ENCODE results near the gene BICDL2. TPM values are rescaled to one million over a fixed set of nuclear protein-coding genes. Genes with fewer than 3 reads are reported as not detected.
A peak's percentile ranks its signal among the peaks of the same experiment; 100 is the strongest.

Gene BICDL2
- total RNA-seq, 4 donors from 2014 or later = 58.4 to 77.6 (median 69.3) TPM

DNA sequence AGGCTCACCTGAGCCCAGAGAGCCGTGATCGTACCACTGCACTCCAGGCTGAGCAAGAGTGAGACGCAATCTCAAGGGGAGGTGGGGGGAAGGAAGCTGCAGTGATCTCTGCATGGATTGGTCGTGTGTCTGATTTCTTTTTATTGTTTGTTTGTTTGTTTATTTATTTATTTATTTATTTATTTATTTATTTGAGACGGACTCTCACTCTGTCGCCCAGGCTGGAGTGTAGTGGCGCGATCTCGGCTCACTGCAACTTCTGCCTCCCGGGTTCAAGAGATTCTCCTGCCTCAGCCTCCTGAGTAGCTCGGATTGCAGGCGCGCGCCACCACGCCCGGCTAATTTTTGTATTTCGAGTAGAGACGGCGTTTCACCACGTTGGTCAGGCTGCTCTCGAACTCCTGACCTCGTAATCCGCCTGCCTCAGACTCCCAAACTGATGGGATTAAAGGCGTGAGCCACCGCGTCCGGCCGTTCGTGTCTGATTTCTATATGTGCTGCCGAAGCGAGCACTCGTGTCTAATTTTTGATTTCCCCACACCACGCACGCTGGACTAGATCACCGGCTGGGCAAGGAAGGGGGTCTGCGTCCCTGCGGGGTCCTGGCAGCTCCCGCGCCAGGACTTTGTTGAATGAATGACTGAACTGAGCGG is 17.0 kb downstream of the BICDL2 start:
- peaks cover 54% of the 10 kb centered on the region for H3K4me1 ChIP-seq
- peaks cover 19% of the 10 kb centered on the region for H3K27me3 ChIP-seq
- WGBS = 38% methylated on average over 37 of the region's 40 CpGs
- DNase-seq (ENCODE audit: low spot score in 2 of 2) = no peak
- TF ChIP-seq POLR2AphosphoS5 (IDR thresholded peaks at IDR 0.05) = no peak
- no peak for TF ChIP-seq EP300 (IDR thresholded peaks at IDR 0.05)
- TF ChIP-seq, protein P1, sequence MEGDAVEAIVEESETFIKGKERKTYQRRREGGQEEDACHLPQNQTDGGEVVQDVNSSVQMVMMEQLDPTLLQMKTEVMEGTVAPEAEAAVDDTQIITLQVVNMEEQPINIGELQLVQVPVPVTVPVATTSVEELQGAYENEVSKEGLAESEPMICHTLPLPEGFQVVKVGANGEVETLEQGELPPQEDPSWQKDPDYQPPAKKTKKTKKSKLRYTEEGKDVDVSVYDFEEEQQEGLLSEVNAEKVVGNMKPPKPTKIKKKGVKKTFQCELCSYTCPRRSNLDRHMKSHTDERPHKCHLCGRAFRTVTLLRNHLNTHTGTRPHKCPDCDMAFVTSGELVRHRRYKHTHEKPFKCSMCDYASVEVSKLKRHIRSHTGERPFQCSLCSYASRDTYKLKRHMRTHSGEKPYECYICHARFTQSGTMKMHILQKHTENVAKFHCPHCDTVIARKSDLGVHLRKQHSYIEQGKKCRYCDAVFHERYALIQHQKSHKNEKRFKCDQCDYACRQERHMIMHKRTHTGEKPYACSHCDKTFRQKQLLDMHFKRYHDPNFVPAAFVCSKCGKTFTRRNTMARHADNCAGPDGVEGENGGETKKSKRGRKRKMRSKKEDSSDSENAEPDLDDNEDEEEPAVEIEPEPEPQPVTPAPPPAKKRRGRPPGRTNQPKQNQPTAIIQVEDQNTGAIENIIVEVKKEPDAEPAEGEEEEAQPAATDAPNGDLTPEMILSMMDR (IDR thresholded peaks at IDR 0.05) = no peak
- TF ChIP-seq POLR2A (IDR thresholded peaks at IDR 0.05) = no peak
- no peaks in the 10 kb centered on the region for H3K36me3 ChIP-seq
- no peaks in the 10 kb centered on the region for H3K9me3 ChIP-seq
- peak overlapping the region; percentile 60 for H3K4me3 ChIP-seq
- H3K27ac ChIP-seq = peak overlapping the region; percentile 90

DNA sequence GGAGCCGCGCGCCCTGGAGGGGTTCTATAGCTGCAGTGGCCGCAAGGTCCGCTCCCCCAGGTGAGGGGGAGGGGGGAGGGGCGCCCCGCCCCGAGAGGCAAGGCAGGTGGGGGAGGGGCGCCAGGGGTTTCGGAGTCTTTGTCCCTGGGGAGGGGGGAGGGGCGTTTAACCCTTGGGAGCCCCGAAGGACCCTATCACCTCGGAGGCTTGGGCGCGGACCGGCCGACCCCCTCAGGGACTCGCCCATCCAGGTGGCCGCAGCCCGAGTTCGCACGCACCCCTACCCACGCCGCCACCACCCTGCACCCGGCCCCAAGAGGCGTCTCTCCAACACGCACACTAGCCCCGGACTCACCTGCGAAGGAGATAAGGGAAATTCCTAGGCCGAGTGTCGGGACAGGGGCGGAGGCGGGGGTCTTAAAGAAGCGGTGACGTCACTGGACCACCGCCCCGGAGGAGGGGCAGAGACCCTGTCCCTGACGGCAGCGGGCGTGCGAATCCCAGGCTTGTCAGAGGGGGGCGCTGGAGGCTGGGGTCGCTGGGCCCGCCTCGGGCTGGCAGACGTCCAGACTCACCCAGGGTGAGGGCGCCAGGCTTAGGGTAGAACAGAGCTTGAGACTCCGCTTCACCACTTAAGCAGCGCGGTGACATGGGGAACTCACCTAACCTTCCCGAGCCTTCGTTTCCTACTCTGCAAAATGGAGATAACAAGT is 18.8 kb downstream of the BICDL2 start, which contains the start of gene CLDN6:
Gene CLDN6, minus strand, starts transcription at position 390 of the 713 bp plus-strand sequence. CDS start 2,162 bp downstream, outside the sequence.
- DNase-seq (ENCODE audit: low spot score in 2 of 2) = no peak
- no peaks in the 10 kb centered on the region for H3K9me3 ChIP-seq
- H3K4me1 ChIP-seq = peaks cover 41% of the 10 kb centered on the region
- H3K27ac ChIP-seq = no peak within 1 kb of the TSS
- 7% methylated on average over 22 of the region's 52 CpGs for WGBS
- no peak for TF ChIP-seq POLR2A (IDR thresholded peaks at IDR 0.05)
- no peak for TF ChIP-seq EP300 (IDR thresholded peaks at IDR 0.05)
- TF ChIP-seq POLR2AphosphoS5 (IDR thresholded peaks at IDR 0.05) = no peak
- TF ChIP-seq, protein P1 (IDR thresholded peaks at IDR 0.05) = no peak
- no peak within 1 kb of the TSS for H3K4me3 ChIP-seq
- peaks cover 37% of the 10 kb centered on the region for H3K27me3 ChIP-seq
- H3K36me3 ChIP-seq = no peaks in the 10 kb centered on the region

DNA sequence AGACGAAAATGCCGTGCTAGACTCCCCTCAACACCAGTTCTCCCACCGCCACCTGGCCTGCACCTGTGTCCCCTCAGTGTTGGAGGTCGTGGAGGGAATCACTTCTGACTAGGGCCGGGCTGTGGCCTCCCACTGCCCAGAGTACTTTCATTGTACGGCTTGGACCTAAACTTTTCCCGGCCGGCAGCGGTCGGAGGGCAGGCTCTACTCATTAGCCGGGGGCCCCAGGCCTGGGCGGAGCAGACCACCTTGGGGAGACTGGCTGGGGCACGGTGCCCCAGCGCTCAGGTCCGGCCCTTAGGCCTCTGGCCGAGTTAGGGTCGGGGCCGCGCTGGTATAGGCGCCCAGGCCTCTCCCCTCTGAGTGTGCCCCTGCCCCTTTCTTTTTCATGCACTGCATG is 19.4 kb downstream of the BICDL2 start:
- Histone ChIP-seq H3K4me3 (no peak overlapping the region), H3K36me3 (no peaks in the 10 kb centered on the region), H3K27ac (no peak overlapping the region), H3K4me1 (peaks cover 41% of the 10 kb centered on the region), H3K9me3 (no peaks in the 10 kb centered on the region), H3K27me3 (peaks cover 43% of the 10 kb centered on the region)
- no peak for DNase-seq (ENCODE audit: low spot score in 2 of 2)
- WGBS = 62% methylated on average over 15 of the region's 20 CpGs
- TF ChIP-seq EP300 (IDR thresholded peaks at IDR 0.05) (no peak), POLR2A (IDR thresholded peaks at IDR 0.05) (no peak), POLR2AphosphoS5 (IDR thresholded peaks at IDR 0.05) (no peak)
- TF ChIP-seq, protein P1 (IDR thresholded peaks at IDR 0.05) = no peak

DNA sequence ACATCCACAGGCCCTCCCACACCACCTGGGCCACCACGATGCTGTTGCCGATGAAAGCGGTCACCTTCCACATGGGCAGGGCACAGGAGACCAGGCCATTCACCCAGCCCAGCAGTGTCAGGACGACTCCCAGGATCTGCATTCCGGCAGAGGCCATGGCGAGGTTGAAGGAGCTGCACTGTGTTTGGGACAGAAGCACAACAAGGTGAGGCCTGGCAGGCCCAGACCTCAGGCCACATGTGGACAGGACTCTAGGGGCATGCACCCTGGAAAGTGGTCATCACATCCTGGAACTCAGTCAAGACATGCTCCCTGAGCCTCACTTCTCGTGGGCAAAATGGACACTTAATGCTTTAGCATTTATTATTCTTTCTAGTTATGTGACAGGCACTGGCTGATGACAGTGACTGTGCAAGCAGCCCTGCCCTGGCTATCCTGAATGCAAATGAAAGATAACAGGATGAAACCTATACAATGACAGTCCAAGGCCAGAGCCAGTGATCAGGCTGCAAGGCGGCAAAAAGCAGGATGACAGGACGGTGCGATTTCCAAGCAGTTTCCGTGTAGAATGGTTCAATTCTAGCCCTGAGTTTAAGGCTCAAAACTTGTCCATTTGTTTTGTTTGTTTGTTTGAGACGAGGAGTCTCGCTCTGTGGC is 20.8 kb downstream of the BICDL2 start:
- DNase-seq (ENCODE audit: low spot score in 2 of 2) = no peak
- Histone ChIP-seq H3K27me3 (peaks cover 56% of the 10 kb centered on the region), H3K4me3 (no peak overlapping the region), H3K4me1 (peaks cover 32% of the 10 kb centered on the region), H3K9me3 (no peaks in the 10 kb centered on the region), H3K27ac (no peak overlapping the region), H3K36me3 (no peaks in the 10 kb centered on the region)
- WGBS = 95% methylated on average over 6 of the region's 13 CpGs
- TF ChIP-seq POLR2A (IDR thresholded peaks at IDR 0.05) = no peak
- TF ChIP-seq, protein P1 (IDR thresholded peaks at IDR 0.05) = no peak
- no peak for TF ChIP-seq EP300 (IDR thresholded peaks at IDR 0.05)
- TF ChIP-seq POLR2AphosphoS5 (IDR thresholded peaks at IDR 0.05) = no peak

DNA sequence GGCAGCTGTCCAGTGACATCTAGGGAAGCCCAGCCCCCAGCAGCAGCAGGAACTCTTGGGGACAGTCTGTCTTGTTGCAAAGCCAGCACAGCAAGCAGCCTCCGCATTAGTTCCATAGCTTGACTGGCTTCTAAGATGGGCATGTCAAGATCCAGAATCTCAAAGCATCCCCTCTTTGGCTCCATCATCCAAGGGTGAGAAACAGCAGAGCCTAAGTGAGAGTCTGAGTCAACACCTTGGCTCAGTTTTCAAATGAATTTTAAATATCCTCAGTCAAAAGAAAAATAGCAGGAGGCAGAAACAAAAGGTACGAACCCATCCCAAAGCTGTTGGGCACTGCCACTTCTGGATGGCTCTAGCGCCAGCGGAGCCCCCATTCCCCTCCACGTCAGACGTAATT is 21.8 kb downstream of the BICDL2 start:
- Histone ChIP-seq H3K27ac (no peak overlapping the region), H3K4me1 (peaks cover 24% of the 10 kb centered on the region), H3K4me3 (no peak overlapping the region), H3K9me3 (no peaks in the 10 kb centered on the region), H3K27me3 (peaks cover 66% of the 10 kb centered on the region), H3K36me3 (no peaks in the 10 kb centered on the region)
- TF ChIP-seq EP300 (IDR thresholded peaks at IDR 0.05) (no peak), POLR2A (IDR thresholded peaks at IDR 0.05) (no peak), POLR2AphosphoS5 (IDR thresholded peaks at IDR 0.05) (no peak)
- DNase-seq (ENCODE audit: low spot score in 2 of 2) = no peak
- WGBS = 83% methylated on average over 6 of the region's 6 CpGs

All from suprapubic skin (tissue), 4 donors.